ENCODE data around the gene CIC. TPM values are rescaled to one million over a fixed set of nuclear protein-coding genes. Genes with fewer than 3 reads are reported as not detected.

CIC gene
- total and polyA plus RNA-seq, 9 of the 15 experiments (the other 6 are each of a cell fraction or from before 2014, with no cell fraction given) = 0.07 to 44.7 (median 8.6) TPM

GRCh38 chr19:42272535-42272897 is 3.5 kb downstream of the CIC start:
- no TSS peak for BruUV-seq (replicated peaks)
- ChIA-PET POLR2A (interaction anchor here (0.7 to 0.9 kb wide), 2 partner anchors 10 to 31 kb away, joined by 3 read pairs; no protein-coding TSS in a partner anchor), CTCF (ENCODE audit: low intra/inter-chr PET ratio) (no interaction called here)
- Histone ChIP-seq H3K9ac (ENCODE audit: insufficient read depth in 1 of 2, low read depth in 2 of 2, low read length in 2 of 2) (no peak overlapping the region), H3K27ac (ENCODE audit: extremely low read depth, low read depth, low read length) (no peak overlapping the region), H3K27me3 (ENCODE audit: control insufficient read depth in 2 of 2, insufficient read depth in 2 of 2, low read length in 2 of 2) (no peaks in the 10 kb centered on the region), H3K79me2 (ENCODE audit: control insufficient read depth, insufficient read depth, low read length) (peaks cover 32% of the 10 kb centered on the region), H3K4me2 (ENCODE audit: insufficient read depth, low read length) (no peak overlapping the region), H3K9me1 (ENCODE audit: control insufficient read depth, insufficient read depth, low read length) (no peaks in the 10 kb centered on the region), H3K4me1 (replicated peaks in 1 of 2; ENCODE audit: control insufficient read depth in 2 of 2, insufficient read depth in 2 of 2, low read length in 2 of 2) (peaks cover 15 to 50% of the 10 kb centered on the region in 2 experiments), H3K4me3 (no peak overlapping the region), H2AFZ (ENCODE audit: low read depth, low read length) (no peak overlapping the region), H3K9me3 (replicated peaks; ENCODE audit: control insufficient read depth, insufficient read depth, low read depth, low read length) (no peaks in the 10 kb centered on the region), H3K36me3 (ENCODE audit: control insufficient read depth, insufficient read depth, low read length) (peaks cover 57% of the 10 kb centered on the region), H4K20me1 (replicated peaks; ENCODE audit: control insufficient read depth, insufficient read depth, low read length) (no peaks in the 10 kb centered on the region)
- in situ Hi-C loops (cut with MboI) = no loop called here
- no peak for FAIRE-seq
- 98% methylated on average over 9 of the region's 9 CpGs for WGBS (ENCODE audit: insufficient coverage, low coverage, missing lambda C conversion rate)
- TF ChIP-seq ZC3H11A (IDR thresholded peaks at IDR 0.05; ENCODE audit: low read depth, low read length) (no peak), ZBED1 (IDR thresholded peaks at IDR 0.05) (no peak), PBX2 (CRISPR knock-in tag; IDR thresholded peaks at IDR 0.05; ENCODE audit: low read depth) (no peak), PBX2 (tag; conservative IDR thresholded peaks at IDR 0.05; ENCODE audit: low read depth) (no peak), RBFOX2 (IDR thresholded peaks at IDR 0.05; ENCODE audit: low read depth, low read length) (peak; percentile 52; the same call in 1 of the 2 replicates)
- TF ChIP-seq, protein P1, sequence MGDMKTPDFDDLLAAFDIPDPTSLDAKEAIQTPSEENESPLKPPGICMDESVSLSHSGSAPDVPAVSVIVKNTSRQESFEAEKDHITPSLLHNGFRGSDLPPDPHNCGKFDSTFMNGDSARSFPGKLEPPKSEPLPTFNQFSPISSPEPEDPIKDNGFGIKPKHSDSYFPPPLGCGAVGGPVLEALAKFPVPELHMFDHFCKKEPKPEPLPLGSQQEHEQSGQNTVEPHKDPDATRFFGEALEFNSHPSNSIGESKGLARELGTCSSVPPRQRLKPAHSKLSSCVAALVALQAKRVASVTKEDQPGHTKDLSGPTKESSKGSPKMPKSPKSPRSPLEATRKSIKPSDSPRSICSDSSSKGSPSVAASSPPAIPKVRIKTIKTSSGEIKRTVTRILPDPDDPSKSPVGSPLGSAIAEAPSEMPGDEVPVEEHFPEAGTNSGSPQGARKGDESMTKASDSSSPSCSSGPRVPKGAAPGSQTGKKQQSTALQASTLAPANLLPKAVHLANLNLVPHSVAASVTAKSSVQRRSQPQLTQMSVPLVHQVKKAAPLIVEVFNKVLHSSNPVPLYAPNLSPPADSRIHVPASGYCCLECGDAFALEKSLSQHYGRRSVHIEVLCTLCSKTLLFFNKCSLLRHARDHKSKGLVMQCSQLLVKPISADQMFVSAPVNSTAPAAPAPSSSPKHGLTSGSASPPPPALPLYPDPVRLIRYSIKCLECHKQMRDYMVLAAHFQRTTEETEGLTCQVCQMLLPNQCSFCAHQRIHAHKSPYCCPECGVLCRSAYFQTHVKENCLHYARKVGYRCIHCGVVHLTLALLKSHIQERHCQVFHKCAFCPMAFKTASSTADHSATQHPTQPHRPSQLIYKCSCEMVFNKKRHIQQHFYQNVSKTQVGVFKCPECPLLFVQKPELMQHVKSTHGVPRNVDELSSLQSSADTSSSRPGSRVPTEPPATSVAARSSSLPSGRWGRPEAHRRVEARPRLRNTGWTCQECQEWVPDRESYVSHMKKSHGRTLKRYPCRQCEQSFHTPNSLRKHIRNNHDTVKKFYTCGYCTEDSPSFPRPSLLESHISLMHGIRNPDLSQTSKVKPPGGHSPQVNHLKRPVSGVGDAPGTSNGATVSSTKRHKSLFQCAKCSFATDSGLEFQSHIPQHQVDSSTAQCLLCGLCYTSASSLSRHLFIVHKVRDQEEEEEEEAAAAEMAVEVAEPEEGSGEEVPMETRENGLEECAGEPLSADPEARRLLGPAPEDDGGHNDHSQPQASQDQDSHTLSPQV (IDR thresholded peaks at IDR 0.05) = no peak
- no peak for ATAC-seq
- intact Hi-C loops (cut with micrococcal nuclease) = no loop called here
- DNase-seq (ENCODE audit: extremely low read depth in 1 of 4, low spot score in 3 of 4) = no peak
